ENCODE results near the gene COG1. TPM values are rescaled to one million over a fixed set of nuclear protein-coding genes. Genes with fewer than 3 reads are reported as not detected.

Gene COG1
- total RNA-seq, 1 donor = 23.2 TPM

- Histone ChIP-seq H4K20me1 (ENCODE audit: insufficient read depth, low read length) (peaks cover 3% of the 10 kb centered on the region), H3K4me2 (ENCODE audit: insufficient read depth, low read length) (no peak overlapping the region), H3K79me2 (ENCODE audit: insufficient read depth, low read length) (peaks cover 17% of the 10 kb centered on the region), H3K27me3 (ENCODE audit: insufficient read depth, low read length) (no peaks in the 10 kb centered on the region), H3K36me3 (ENCODE audit: insufficient read depth, low read length) (peaks cover 76% of the 10 kb centered on the region), H3K27ac (ENCODE audit: low read depth, low read length) (no peak overlapping the region), H3K4me3 (ENCODE audit: insufficient read depth, low read length) (no peak overlapping the region), H2AFZ (ENCODE audit: low read length) (no peak overlapping the region), H3K9me3 (ENCODE audit: low read depth, low read length) (no peaks in the 10 kb centered on the region), H3K4me1 (ENCODE audit: insufficient read depth, low read length) (peaks cover 5% of the 10 kb centered on the region)
- TF ChIP-seq, protein P1, sequence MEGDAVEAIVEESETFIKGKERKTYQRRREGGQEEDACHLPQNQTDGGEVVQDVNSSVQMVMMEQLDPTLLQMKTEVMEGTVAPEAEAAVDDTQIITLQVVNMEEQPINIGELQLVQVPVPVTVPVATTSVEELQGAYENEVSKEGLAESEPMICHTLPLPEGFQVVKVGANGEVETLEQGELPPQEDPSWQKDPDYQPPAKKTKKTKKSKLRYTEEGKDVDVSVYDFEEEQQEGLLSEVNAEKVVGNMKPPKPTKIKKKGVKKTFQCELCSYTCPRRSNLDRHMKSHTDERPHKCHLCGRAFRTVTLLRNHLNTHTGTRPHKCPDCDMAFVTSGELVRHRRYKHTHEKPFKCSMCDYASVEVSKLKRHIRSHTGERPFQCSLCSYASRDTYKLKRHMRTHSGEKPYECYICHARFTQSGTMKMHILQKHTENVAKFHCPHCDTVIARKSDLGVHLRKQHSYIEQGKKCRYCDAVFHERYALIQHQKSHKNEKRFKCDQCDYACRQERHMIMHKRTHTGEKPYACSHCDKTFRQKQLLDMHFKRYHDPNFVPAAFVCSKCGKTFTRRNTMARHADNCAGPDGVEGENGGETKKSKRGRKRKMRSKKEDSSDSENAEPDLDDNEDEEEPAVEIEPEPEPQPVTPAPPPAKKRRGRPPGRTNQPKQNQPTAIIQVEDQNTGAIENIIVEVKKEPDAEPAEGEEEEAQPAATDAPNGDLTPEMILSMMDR (IDR thresholded peaks at IDR 0.05; ENCODE audit: extremely low read depth, low read depth, low read length) = no peak
- no peak for DNase-seq (ENCODE audit: insufficient read length, low spot score, missing footprints)
Measured at GRCh38 chr17:73205459-73205961, 12.7 kb downstream of the COG1 start.

DNA sequence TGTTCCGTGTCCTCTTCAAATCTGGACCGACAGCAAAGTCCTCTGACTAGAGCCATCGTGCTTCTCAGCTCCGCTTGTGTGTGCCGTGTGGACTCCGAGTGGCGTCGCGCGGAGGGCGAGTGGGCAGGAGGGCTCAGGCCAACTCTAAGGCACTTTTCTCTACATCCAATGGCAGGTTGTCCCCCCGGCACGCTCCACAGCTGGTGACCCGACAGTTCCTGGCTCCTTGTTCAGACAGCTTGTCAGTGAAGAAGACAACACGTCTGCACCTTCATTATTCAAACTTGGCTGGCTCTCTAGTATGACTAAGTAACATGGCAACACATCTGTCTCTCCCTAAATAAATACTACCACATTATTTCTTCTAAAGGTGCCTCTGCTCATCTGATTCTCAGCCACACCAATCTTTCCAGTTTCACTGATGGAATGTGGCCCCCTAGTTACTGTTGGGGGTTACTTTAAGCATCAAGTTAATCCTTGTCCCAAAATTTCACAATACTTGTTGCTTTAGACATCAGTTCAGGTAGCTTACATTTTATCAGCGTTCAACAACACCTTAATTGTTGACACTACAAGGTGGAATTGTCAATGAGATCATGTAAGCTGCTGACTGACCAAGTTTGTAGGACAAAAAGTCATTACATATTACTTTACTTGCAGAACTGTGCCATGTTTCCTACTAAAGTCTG, 15.4 kb downstream of the COG1 start:
- peaks cover 51% of the 10 kb centered on the region for H3K36me3 ChIP-seq (ENCODE audit: insufficient read depth, low read length)
- peaks cover 5% of the 10 kb centered on the region for H3K4me1 ChIP-seq (ENCODE audit: insufficient read depth, low read length)
- H3K27me3 ChIP-seq (ENCODE audit: insufficient read depth, low read length) = no peaks in the 10 kb centered on the region
- no peak overlapping the region for H3K4me3 ChIP-seq (ENCODE audit: insufficient read depth, low read length)
- no peak overlapping the region for H2AFZ ChIP-seq (ENCODE audit: low read length)
- no peak overlapping the region for H3K27ac ChIP-seq (ENCODE audit: low read depth, low read length)
- H3K9me3 ChIP-seq (ENCODE audit: low read depth, low read length) = no peaks in the 10 kb centered on the region
- TF ChIP-seq, protein P1 (IDR thresholded peaks at IDR 0.05; ENCODE audit: extremely low read depth, low read depth, low read length) = no peak
- DNase-seq (ENCODE audit: insufficient read length, low spot score, missing footprints) = no peak
- peaks cover 5% of the 10 kb centered on the region for H4K20me1 ChIP-seq (ENCODE audit: insufficient read depth, low read length)
- no peak overlapping the region for H3K4me2 ChIP-seq (ENCODE audit: insufficient read depth, low read length)
- peaks cover 14% of the 10 kb centered on the region for H3K79me2 ChIP-seq (ENCODE audit: insufficient read depth, low read length)

GRCh38 chr17:73209436-73209835, 16.6 kb downstream of the COG1 start:
- no peak overlapping the region for H3K4me3 ChIP-seq (ENCODE audit: insufficient read depth, low read length)
- H3K4me2 ChIP-seq (ENCODE audit: insufficient read depth, low read length) = no peak overlapping the region
- TF ChIP-seq, protein P1 (IDR thresholded peaks at IDR 0.05; ENCODE audit: extremely low read depth, low read depth, low read length) = no peak
- H4K20me1 ChIP-seq (ENCODE audit: insufficient read depth, low read length) = peaks cover 5% of the 10 kb centered on the region
- no peak overlapping the region for H2AFZ ChIP-seq (ENCODE audit: low read length)
- peaks cover 40% of the 10 kb centered on the region for H3K36me3 ChIP-seq (ENCODE audit: insufficient read depth, low read length)
- DNase-seq (ENCODE audit: insufficient read length, low spot score, missing footprints) = no peak
- H3K27me3 ChIP-seq (ENCODE audit: insufficient read depth, low read length) = no peaks in the 10 kb centered on the region
- H3K27ac ChIP-seq (ENCODE audit: low read depth, low read length) = no peak overlapping the region
- no peaks in the 10 kb centered on the region for H3K9me3 ChIP-seq (ENCODE audit: low read depth, low read length)
- peaks cover 5% of the 10 kb centered on the region for H3K4me1 ChIP-seq (ENCODE audit: insufficient read depth, low read length)
- H3K79me2 ChIP-seq (ENCODE audit: insufficient read depth, low read length) = peaks cover 19% of the 10 kb centered on the region

DNA sequence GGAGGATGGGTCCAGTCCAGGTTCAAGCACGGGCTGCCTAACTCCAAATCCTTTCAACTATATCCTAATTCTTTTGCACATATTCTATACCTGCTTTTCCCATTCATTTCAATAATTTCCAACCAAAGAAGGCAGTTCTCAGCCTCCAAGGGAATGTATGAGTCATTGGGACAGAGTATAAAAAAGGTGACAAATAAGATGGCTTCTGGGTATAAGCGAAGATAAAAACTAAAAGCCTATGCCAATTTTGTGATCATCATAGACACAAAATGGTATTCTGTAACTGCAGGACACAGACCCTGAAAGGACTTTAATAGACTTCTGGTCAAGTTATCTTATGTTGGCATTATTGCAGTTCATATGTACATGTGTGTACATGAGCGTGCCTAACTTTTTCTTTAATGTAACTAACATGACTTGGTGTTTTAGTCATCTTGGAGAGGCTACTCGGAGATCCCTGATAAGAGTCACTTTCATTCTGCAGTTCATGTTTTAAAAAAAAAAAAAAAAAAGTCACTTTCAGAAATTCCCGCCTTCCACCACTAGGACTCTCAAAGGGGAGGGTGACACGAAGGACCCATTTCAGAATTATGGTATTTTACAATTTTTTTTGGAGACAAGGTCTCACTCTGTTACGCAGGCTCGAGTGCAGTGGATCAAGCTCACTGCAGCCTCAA, 17.3 kb downstream of the COG1 start:
- no peak overlapping the region for H3K27ac ChIP-seq (ENCODE audit: low read depth, low read length)
- no peak overlapping the region for H2AFZ ChIP-seq (ENCODE audit: low read length)
- peaks cover 5% of the 10 kb centered on the region for H4K20me1 ChIP-seq (ENCODE audit: insufficient read depth, low read length)
- no peak overlapping the region for H3K4me3 ChIP-seq (ENCODE audit: insufficient read depth, low read length)
- TF ChIP-seq, protein P1 (IDR thresholded peaks at IDR 0.05; ENCODE audit: extremely low read depth, low read depth, low read length) = peak; percentile 39
- no peak overlapping the region for H3K4me2 ChIP-seq (ENCODE audit: insufficient read depth, low read length)
- H3K36me3 ChIP-seq (ENCODE audit: insufficient read depth, low read length) = peaks cover 39% of the 10 kb centered on the region
- DNase-seq (ENCODE audit: insufficient read length, low spot score, missing footprints) = peak; percentile 83
- no peaks in the 10 kb centered on the region for H3K27me3 ChIP-seq (ENCODE audit: insufficient read depth, low read length)
- no peaks in the 10 kb centered on the region for H3K9me3 ChIP-seq (ENCODE audit: low read depth, low read length)
- H3K4me1 ChIP-seq (ENCODE audit: insufficient read depth, low read length) = peaks cover 5% of the 10 kb centered on the region
- H3K79me2 ChIP-seq (ENCODE audit: insufficient read depth, low read length) = peaks cover 25% of the 10 kb centered on the region

Data from osteoblast (primary cell).